Measurements from ENCODE around the gene NUP62. TPM values are rescaled to one million over a fixed set of nuclear protein-coding genes. Genes with fewer than 3 reads are reported as not detected.

The NUP62 gene
- total and polyA plus RNA-seq, 2 experiments from 2014 or later: 55.5 to 99.4 TPM

DNA sequence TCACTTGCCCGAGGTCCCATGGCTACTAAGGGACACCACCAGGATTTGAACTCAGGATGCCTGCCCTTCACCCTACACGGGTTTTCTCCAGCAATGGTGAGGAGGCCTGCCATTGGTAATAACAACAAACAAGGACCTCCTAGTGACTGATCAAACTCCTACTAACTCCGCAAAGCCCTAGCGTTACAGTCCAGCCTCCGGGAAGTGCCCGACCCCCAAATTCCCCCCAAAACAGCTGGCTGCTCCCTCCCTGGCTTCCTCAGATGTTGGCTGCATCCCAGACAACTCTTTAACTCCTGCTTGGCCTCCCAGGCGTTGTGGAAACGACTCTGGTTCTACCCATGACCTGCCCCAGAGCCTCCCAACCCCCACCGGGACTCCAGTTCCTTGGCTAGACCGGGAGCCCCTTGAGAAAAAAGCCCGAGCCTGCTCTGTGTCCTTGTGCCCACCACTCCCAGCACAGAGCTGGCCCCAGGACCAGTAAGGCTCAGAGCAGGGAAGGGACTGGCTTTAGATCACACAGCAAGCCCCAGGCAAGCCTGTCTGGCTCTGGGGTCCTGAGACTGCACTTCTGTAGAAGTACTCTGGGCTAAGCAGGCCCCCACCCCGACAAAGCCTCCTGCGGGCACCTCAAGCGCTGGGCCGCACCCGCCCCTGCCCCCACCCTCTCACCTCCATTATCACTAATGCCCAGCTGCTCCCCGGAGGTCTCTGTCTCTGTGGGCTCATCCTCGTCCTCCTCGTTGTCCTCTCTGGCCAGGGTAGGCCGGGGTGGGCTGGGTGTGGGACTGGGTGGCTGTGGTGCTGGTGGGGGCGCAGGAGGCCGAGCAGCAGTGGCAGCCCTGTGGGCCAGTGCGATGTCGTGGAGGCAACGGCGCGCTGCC is 56.8 kb downstream of the NUP62 start:
- DNase-seq (ENCODE audit: low spot score) (no peak), ATAC-seq (no peak)
- no peak overlapping the region for H3K4me3 ChIP-seq
- no peaks in the 10 kb centered on the region for H3K27me3 ChIP-seq (ENCODE audit: insufficient read depth)
- H3K36me3 Mint-ChIP-seq (ENCODE audit: low read depth): peaks cover 14% of the 10 kb centered on the region; the same call in 1 of the 3 replicates
- no peak for TF ChIP-seq ZNF331 (CRISPR knock-in tag; IDR thresholded peaks at IDR 0.05; ENCODE audit: low read depth)
- TF ChIP-seq POLR2AphosphoS5 (IDR thresholded peaks at IDR 0.05; ENCODE audit: low read depth): no peak
- TF ChIP-seq STAT1 (IDR thresholded peaks at IDR 0.05; ENCODE audit: unreplicated experiment): no peak
- TF ChIP-seq, protein P1, sequence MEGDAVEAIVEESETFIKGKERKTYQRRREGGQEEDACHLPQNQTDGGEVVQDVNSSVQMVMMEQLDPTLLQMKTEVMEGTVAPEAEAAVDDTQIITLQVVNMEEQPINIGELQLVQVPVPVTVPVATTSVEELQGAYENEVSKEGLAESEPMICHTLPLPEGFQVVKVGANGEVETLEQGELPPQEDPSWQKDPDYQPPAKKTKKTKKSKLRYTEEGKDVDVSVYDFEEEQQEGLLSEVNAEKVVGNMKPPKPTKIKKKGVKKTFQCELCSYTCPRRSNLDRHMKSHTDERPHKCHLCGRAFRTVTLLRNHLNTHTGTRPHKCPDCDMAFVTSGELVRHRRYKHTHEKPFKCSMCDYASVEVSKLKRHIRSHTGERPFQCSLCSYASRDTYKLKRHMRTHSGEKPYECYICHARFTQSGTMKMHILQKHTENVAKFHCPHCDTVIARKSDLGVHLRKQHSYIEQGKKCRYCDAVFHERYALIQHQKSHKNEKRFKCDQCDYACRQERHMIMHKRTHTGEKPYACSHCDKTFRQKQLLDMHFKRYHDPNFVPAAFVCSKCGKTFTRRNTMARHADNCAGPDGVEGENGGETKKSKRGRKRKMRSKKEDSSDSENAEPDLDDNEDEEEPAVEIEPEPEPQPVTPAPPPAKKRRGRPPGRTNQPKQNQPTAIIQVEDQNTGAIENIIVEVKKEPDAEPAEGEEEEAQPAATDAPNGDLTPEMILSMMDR (conservative IDR thresholded peaks at IDR 0.05; ENCODE audit: low read depth in 2 of 2): no peak
- no peak for TF ChIP-seq EZH2phosphoT487 (IDR thresholded peaks at IDR 0.05; ENCODE audit: unreplicated experiment)
- TF ChIP-seq JUNB (IDR thresholded peaks at IDR 0.05; ENCODE audit: unreplicated experiment): no peak
- TF ChIP-seq, protein P2, sequence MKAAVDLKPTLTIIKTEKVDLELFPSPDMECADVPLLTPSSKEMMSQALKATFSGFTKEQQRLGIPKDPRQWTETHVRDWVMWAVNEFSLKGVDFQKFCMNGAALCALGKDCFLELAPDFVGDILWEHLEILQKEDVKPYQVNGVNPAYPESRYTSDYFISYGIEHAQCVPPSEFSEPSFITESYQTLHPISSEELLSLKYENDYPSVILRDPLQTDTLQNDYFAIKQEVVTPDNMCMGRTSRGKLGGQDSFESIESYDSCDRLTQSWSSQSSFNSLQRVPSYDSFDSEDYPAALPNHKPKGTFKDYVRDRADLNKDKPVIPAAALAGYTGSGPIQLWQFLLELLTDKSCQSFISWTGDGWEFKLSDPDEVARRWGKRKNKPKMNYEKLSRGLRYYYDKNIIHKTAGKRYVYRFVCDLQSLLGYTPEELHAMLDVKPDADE (IDR thresholded peaks at IDR 0.05): no peak
- no peak for TF ChIP-seq ZNF114 (CRISPR knock-in tag; IDR thresholded peaks at IDR 0.05)
- TF ChIP-seq, protein P3, sequence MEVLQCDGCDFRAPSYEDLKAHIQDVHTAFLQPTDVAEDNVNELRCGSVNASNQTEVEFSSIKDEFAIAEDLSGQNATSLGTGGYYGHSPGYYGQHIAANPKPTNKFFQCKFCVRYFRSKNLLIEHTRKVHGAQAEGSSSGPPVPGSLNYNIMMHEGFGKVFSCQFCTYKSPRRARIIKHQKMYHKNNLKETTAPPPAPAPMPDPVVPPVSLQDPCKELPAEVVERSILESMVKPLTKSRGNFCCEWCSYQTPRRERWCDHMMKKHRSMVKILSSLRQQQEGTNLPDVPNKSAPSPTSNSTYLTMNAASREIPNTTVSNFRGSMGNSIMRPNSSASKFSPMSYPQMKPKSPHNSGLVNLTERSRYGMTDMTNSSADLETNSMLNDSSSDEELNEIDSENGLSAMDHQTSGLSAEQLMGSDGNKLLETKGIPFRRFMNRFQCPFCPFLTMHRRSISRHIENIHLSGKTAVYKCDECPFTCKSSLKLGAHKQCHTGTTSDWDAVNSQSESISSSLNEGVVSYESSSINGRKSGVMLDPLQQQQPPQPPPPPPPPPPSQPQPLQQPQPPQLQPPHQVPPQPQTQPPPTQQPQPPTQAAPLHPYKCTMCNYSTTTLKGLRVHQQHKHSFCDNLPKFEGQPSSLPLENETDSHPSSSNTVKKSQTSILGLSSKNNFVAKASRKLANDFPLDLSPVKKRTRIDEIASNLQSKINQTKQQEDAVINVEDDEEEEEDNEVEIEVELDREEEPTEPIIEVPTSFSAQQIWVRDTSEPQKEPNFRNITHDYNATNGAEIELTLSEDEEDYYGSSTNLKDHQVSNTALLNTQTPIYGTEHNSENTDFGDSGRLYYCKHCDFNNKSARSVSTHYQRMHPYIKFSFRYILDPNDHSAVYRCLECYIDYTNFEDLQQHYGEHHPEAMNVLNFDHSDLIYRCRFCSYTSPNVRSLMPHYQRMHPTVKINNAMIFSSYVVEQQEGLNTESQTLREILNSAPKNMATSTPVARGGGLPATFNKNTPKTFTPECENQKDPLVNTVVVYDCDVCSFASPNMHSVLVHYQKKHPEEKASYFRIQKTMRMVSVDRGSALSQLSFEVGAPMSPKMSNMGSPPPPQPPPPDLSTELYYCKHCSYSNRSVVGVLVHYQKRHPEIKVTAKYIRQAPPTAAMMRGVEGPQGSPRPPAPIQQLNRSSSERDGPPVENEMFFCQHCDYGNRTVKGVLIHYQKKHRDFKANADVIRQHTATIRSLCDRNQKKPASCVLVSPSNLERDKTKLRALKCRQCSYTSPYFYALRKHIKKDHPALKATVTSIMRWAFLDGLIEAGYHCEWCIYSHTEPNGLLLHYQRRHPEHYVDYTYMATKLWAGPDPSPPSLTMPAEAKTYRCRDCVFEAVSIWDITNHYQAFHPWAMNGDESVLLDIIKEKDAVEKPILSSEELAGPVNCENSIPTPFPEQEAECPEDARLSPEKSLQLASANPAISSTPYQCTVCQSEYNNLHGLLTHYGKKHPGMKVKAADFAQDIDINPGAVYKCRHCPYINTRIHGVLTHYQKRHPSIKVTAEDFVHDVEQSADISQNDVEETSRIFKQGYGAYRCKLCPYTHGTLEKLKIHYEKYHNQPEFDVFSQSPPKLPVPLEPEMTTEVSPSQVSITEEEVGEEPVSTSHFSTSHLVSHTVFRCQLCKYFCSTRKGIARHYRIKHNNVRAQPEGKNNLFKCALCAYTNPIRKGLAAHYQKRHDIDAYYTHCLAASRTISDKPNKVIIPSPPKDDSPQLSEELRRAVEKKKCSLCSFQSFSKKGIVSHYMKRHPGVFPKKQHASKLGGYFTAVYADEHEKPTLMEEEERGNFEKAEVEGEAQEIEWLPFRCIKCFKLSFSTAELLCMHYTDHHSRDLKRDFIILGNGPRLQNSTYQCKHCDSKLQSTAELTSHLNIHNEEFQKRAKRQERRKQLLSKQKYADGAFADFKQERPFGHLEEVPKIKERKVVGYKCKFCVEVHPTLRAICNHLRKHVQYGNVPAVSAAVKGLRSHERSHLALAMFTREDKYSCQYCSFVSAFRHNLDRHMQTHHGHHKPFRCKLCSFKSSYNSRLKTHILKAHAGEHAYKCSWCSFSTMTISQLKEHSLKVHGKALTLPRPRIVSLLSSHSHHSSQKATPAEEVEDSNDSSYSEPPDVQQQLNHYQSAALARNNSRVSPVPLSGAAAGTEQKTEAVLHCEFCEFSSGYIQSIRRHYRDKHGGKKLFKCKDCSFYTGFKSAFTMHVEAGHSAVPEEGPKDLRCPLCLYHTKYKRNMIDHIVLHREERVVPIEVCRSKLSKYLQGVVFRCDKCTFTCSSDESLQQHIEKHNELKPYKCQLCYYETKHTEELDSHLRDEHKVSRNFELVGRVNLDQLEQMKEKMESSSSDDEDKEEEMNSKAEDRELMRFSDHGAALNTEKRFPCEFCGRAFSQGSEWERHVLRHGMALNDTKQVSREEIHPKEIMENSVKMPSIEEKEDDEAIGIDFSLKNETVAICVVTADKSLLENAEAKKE (CRISPR knock-in tag; IDR thresholded peaks at IDR 0.05): no peak
- peaks cover 19% of the 10 kb centered on the region for H3K79me2 ChIP-seq (replicated peaks; ENCODE audit: insufficient read depth)
- H3K36me3 ChIP-seq (ENCODE audit: insufficient read depth): no peaks in the 10 kb centered on the region
- H3F3A ChIP-seq (replicated peaks; ENCODE audit: low read depth): peaks cover 16% of the 10 kb centered on the region
- H3K4me1 Mint-ChIP-seq: peaks cover 20% of the 10 kb centered on the region
- H3K4me1 ChIP-seq (ENCODE audit: insufficient read depth): peaks cover 13% of the 10 kb centered on the region; the same call in 1 of the 2 replicates
- H3K9me3 Mint-ChIP-seq: peaks cover 7% of the 10 kb centered on the region
- peaks cover 23% of the 10 kb centered on the region for H3K27me3 Mint-ChIP-seq (ENCODE audit: insufficient read depth, low read depth, poor library complexity)
- no peak overlapping the region for H3K4me3 Mint-ChIP-seq
- no peak overlapping the region for H3K27ac ChIP-seq (ENCODE audit: low read depth)
- no peak overlapping the region for H3K27ac Mint-ChIP-seq
- H4K20me1 ChIP-seq (replicated peaks; ENCODE audit: insufficient read depth): no peaks in the 10 kb centered on the region; the same call in 1 of the 2 replicates
- no peaks in the 10 kb centered on the region for H3K9me2 ChIP-seq (ENCODE audit: insufficient read depth)
- H3K4me2 ChIP-seq: no peak overlapping the region
- no peak overlapping the region for H2AFZ ChIP-seq
